Stimulated activated CD8-positive, alpha-beta memory T cell treated with anti-CD3 and anti-CD28 coated beads, Interleukin-4, amount 100 ng/mL, for 24 hours (primary cell): Measurements from ENCODE around the gene DYNC1H1.
A peak's percentile ranks its signal among the peaks of the same experiment; 100 is the strongest.

Experiments used
- DNase-seq: peaks from one replicate; pipeline ENCODE4 v3.0.0-alpha.2; 2020; ENCODE audit warnings: low read depth

Gene DYNC1H1

DNA sequence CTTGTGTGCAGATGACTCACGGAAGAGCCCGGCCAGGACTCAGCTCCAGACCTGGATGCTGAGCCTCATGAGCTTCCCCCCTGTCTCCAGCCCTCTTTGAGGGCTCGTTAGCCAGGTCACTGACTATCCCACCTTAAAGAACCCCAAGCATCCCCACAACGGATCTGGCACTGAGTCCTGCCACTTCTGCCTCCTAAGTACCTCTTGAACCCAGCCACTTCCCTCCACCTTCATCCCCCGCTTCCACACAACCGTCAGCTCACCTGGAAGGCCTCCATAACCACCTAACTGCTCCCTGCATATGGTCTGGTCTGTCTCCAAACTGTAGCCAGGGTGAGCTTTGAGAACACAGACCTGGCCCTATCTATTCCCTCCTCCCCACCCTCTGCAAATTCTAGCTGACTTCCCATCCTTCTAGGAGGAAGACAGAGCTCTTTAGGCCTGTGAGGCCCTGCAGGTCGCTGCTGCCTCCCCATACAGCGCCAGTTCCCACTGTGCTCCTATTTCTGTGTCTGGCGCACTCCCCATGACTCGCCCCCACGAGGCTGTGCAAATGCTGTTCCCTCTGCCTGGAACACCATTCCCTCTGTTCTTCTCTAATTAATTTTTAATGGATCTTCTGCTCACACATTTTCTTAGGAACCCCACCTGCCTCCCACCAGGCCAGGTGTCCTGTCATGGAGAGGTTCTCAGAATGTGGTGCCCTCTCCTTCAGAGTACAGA lies 125.4 kb downstream of the DYNC1H1 start:
- DNase-seq, result no peak

- no peak for DNase-seq
Measured at GRCh38 chr14:102090713-102091112, 126.3 kb downstream of the DYNC1H1 start.

DNA sequence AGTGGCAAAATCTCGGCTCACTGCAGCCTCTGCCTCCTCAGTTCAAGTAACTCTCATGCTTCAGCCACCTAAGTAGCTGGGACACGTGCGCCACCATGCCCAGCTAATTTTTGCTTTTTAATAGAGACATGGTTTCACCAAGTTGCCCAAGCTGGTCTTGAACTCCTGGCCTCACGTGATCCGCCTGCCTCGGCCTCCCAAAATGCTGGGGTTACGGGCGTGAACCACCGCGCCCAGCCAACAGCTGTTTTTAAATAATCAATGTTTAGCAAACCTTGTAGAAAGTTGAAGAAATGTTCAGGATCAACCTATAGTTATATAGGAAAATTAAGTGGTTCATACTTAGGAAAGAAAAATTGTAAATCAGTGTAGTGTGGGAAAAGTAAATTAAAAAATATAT lies 128.4 kb downstream of the DYNC1H1 start:
- DNase-seq, result no peak

- no peak for DNase-seq
Measured at GRCh38 chr14:102094101-102094500, 129.7 kb downstream of the DYNC1H1 start.

- no peak for DNase-seq
Measured at GRCh38 chr14:102095231-102095870, 131.0 kb downstream of the DYNC1H1 start.

DNA sequence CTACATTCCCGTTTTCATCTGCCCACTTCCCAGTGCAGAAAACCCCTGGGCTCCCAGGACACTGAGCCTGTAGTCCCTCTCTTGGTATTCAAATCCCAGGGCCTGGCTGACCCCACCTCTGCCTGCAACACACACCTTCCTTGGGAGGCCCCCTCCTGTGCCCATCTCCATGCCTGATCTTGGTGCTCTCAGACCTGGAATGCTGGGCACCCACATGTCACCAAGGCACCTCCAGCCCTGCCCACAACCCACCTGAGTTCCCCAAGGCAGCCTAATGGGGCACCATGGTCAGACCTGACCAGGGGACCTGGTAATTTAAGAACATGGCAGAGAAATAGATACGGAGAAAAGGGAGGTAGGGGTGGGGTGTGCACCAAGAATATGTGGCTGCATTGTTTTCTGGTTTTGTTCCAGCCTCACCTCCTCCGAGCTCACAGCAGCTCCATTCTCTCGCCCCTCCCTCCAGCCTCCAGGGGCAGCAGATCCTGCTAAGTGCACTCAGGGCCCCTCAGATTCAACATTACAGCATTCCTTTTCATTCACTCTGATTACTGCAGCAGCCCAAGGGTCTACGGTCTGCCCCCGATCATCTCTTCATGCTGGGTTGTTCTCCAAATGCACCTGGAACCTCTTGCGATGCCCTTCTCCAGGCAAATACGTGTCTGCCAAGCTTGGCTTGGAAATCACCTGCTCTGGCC lies 131.6 kb downstream of the DYNC1H1 start:
- no peak for DNase-seq

- peak; percentile 61 for DNase-seq
Measured at GRCh38 chr14:102096569-102097188, 132.3 kb downstream of the DYNC1H1 start.

GRCh38 chr14:102097441-102098135 lies 133.2 kb downstream of the DYNC1H1 start:
- DNase-seq, result no peak

- DNase-seq, result no peak
Measured at GRCh38 chr14:102103062-102103695, 138.8 kb downstream of the DYNC1H1 start.

DNA sequence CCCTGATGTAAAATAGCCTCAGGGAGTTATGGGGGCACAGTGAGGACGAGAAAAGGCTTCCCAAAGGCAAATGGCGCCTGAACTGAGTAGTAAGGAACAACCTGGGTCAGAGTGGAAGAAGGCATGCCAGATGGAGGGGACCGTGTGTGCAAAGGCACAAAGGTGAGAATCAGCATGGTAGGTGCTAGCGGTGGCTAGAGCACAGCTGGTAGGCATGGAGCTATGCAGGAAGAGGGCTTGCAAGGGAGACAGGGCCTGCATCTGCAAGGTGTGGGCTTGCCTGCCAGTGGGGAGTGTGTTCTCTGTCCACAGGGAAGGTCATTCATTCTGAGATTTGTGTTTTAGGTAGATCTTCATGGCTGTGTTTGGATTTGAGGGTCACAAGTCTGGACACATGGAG lies 141.0 kb downstream of the DYNC1H1 start:
- DNase-seq, result no peak
